Measurements from ENCODE around the gene AOC1. TPM values are rescaled to one million over a fixed set of nuclear protein-coding genes. Genes with fewer than 3 reads are reported as not detected.

Gene AOC1
- total and polyA plus RNA-seq, 2 experiments from 2014 or later: not detected

- no peak overlapping the region for H3K4me2 ChIP-seq (ENCODE audit: unreplicated experiment)
Measured at GRCh38 chr7:150879345-150879744, 27.0 kb downstream of the AOC1 start.

DNA sequence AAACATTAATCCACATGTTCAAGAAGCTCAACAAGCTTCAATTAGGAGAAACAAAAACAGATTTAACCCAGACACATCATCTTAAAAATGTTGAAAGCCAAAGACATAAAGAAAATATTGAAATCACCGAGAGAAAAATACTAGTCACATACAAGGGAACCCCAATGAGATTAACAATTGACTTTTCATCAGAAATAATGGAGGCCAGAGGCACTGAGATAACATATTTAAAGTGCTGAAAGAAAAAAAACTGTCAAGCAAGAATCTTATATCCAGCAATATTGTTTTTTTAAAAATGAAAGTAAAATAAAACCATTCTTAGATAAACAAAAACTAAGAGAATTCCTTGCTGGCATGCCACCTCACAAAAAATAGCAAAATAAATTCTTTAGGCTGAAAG lies 28.9 kb downstream of the AOC1 start:
- no peak for DNase-seq
- Histone ChIP-seq H3K4me1 (ENCODE audit: insufficient read depth) (no peaks in the 10 kb centered on the region), H3K4me2 (ENCODE audit: unreplicated experiment) (no peak overlapping the region), H3F3A (ENCODE audit: insufficient read depth) (no peaks in the 10 kb centered on the region), H4K20me1 (ENCODE audit: insufficient read depth) (no peaks in the 10 kb centered on the region), H3K9me3 (ENCODE audit: low read depth) (no peaks in the 10 kb centered on the region), H3K79me2 (ENCODE audit: insufficient read depth) (no peaks in the 10 kb centered on the region), H2AFZ (no peak overlapping the region), H3K4me3 (no peak overlapping the region), H3K27ac (no peak overlapping the region), H3K36me3 (ENCODE audit: low read depth) (no peaks in the 10 kb centered on the region), H3K9me2 (ENCODE audit: insufficient read depth) (no peaks in the 10 kb centered on the region), H3K27me3 (replicated peaks; ENCODE audit: insufficient read depth) (no peaks in the 10 kb centered on the region), H3K9ac (no peak overlapping the region)
- 35 to 38% methylated on average over 1 of the region's 1 CpG for WGBS, 2 experiments (ENCODE audit: low coverage in 1 of 2, low lambda C conversion rate in 2 of 2, missing lambda C conversion rate in 2 of 2)
- in situ Hi-C loops (cut with MboI): no loop called here
- TF ChIP-seq EZH2 (IDR thresholded peaks at IDR 0.05; ENCODE audit: insufficient read depth, poor library complexity, severe bottlenecking) (no peak), EZH2phosphoT487 (IDR thresholded peaks at IDR 0.05; ENCODE audit: insufficient read depth, low read depth) (no peak)

More at GRCh38 chr7:150879345-150879744, 27.0 kb downstream of the AOC1 start:
- Histone ChIP-seq H2AFZ (no peak overlapping the region), H3K9me2 (ENCODE audit: insufficient read depth) (no peaks in the 10 kb centered on the region), H4K20me1 (ENCODE audit: insufficient read depth) (no peaks in the 10 kb centered on the region), H3K9ac (no peak overlapping the region), H3F3A (ENCODE audit: insufficient read depth) (no peaks in the 10 kb centered on the region), H3K79me2 (ENCODE audit: insufficient read depth) (no peaks in the 10 kb centered on the region), H3K4me3 (no peak overlapping the region), H3K27ac (no peak overlapping the region), H3K36me3 (ENCODE audit: low read depth) (no peaks in the 10 kb centered on the region), H3K27me3 (replicated peaks; ENCODE audit: insufficient read depth) (no peaks in the 10 kb centered on the region), H3K4me1 (ENCODE audit: insufficient read depth) (no peaks in the 10 kb centered on the region), H3K9me3 (ENCODE audit: low read depth) (no peaks in the 10 kb centered on the region)
- DNase-seq: no peak
- TF ChIP-seq EZH2 (IDR thresholded peaks at IDR 0.05; ENCODE audit: insufficient read depth, poor library complexity, severe bottlenecking): no peak
- no peak for TF ChIP-seq EZH2phosphoT487 (IDR thresholded peaks at IDR 0.05; ENCODE audit: insufficient read depth, low read depth)
- in situ Hi-C loops (cut with MboI): loop anchor here (10.0 kb wide), 1 partner anchor 65 kb away; no protein-coding TSS in a partner anchor

DNA sequence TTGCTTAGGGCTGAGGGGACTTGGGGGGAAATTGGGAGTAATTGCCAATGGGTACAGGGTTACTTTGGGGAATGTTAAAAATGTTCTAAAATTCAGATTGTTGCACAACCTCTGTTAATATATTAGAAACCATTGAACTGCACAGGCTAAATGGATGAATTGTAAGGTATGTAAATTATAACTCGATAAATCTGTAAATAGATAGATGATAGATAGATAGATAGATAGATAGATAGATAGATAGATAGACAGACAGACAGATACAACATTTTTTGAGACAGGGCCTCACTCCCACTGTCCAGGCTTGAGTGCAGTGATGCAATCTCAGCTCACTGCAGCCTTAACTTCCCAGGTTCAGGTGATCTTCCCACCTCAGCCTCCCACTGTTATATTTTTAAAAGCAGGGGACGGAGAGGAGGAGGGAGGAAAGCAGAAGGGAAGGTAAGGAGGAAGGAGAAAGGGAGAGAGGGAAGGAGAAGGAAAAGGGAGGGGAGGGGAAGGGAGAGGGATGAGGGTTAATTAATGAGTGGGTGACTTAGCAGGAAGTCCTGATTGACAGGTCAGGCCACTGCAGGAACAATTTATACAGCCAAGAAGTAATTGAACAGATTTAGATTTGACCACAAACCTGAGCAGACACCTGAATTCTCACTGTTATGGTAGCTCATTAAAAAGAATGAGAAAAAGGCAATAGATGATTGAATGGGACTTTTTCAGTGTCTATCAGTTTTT lies 38.7 kb downstream of the AOC1 start:
- Histone ChIP-seq H3K79me2 (ENCODE audit: insufficient read depth) (no peaks in the 10 kb centered on the region), H3K9me2 (ENCODE audit: insufficient read depth) (no peaks in the 10 kb centered on the region), H3K27me3 (replicated peaks; ENCODE audit: insufficient read depth) (no peaks in the 10 kb centered on the region), H3K9ac (no peak overlapping the region), H3K27ac (no peak overlapping the region), H3K9me3 (ENCODE audit: low read depth) (no peaks in the 10 kb centered on the region), H3K36me3 (ENCODE audit: low read depth) (no peaks in the 10 kb centered on the region), H3K4me1 (ENCODE audit: insufficient read depth) (no peaks in the 10 kb centered on the region), H3K4me3 (no peak overlapping the region), H3K4me2 (ENCODE audit: unreplicated experiment) (no peak overlapping the region), H4K20me1 (ENCODE audit: insufficient read depth) (no peaks in the 10 kb centered on the region), H3F3A (ENCODE audit: insufficient read depth) (no peaks in the 10 kb centered on the region), H2AFZ (no peak overlapping the region)
- TF ChIP-seq EZH2phosphoT487 (IDR thresholded peaks at IDR 0.05; ENCODE audit: insufficient read depth, low read depth): no peak
- TF ChIP-seq EZH2 (IDR thresholded peaks at IDR 0.05; ENCODE audit: insufficient read depth, poor library complexity, severe bottlenecking): no peak
- in situ Hi-C loops (cut with MboI): no loop called here
- 29 to 34% methylated on average over 2 of the region's 2 CpGs for WGBS, 2 experiments (ENCODE audit: low coverage in 1 of 2, low lambda C conversion rate in 2 of 2, missing lambda C conversion rate in 2 of 2)
- DNase-seq: no peak

DNA sequence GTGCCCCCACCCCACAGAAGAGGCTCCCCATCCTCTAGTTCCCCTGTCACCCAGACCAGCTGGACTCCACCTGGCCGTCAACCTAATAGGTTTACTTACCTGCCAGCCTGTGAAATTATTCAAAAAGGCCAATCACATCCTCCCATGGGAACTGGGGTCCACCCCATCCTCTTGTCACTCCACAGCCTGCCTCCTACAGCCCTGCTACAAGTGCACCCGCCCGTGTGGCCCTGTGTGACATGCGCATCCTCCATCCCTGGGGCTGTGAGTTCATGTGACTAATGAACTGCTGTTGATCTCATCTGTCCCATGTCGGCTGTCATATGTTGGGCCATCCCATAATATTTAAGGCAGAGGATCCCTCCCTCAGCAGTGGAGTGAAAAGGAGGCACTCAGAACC lies 39.4 kb downstream of the AOC1 start:
- Histone ChIP-seq H4K20me1 (ENCODE audit: insufficient read depth) (no peaks in the 10 kb centered on the region), H3K9ac (no peak overlapping the region), H3F3A (ENCODE audit: insufficient read depth) (no peaks in the 10 kb centered on the region), H3K27ac (no peak overlapping the region), H3K36me3 (ENCODE audit: low read depth) (no peaks in the 10 kb centered on the region), H3K27me3 (replicated peaks; ENCODE audit: insufficient read depth) (no peaks in the 10 kb centered on the region), H3K4me1 (ENCODE audit: insufficient read depth) (no peaks in the 10 kb centered on the region), H3K9me3 (ENCODE audit: low read depth) (no peaks in the 10 kb centered on the region), H3K79me2 (ENCODE audit: insufficient read depth) (no peaks in the 10 kb centered on the region), H3K9me2 (ENCODE audit: insufficient read depth) (no peaks in the 10 kb centered on the region), H3K4me2 (ENCODE audit: unreplicated experiment) (no peak overlapping the region), H2AFZ (no peak overlapping the region), H3K4me3 (no peak overlapping the region)
- in situ Hi-C loops (cut with MboI): no loop called here
- DNase-seq: no peak
- no peak for TF ChIP-seq EZH2phosphoT487 (IDR thresholded peaks at IDR 0.05; ENCODE audit: insufficient read depth, low read depth)
- no peak for TF ChIP-seq EZH2 (IDR thresholded peaks at IDR 0.05; ENCODE audit: insufficient read depth, poor library complexity, severe bottlenecking)
- whole genome bisulfite sequencing, 2 experiments (ENCODE audit: low coverage in 1 of 2, low lambda C conversion rate in 2 of 2, missing lambda C conversion rate in 2 of 2): 40 to 45% methylated on average over 5 of the region's 5 CpGs

All from GM23248 (cell line).